CD4-positive, alpha-beta memory T cell (primary cell): Measurements from ENCODE around the gene FBXO2. TPM values are rescaled to one million over a fixed set of nuclear protein-coding genes. Genes with fewer than 3 reads are reported as not detected.

ENCODE experiments used
- CTCF ChIA-PET: fragments of 350-600 bp; sonication (Branson Sonifier 250); formaldehyde crosslinking; loops from one replicate; lab custom pipeline; 2021; ENCODE audit warnings: inconsistent platforms; ENCODE audit not compliant: partially characterized antibody; lab: Charles Lee
- POLR2A ChIA-PET: fragments of 350-600 bp; sonication (Branson Sonifier 250); formaldehyde crosslinking; loops from one replicate; lab custom pipeline; 2021; ENCODE audit not compliant: partially characterized antibody; lab: Charles Lee
- DNase-seq, 5 donors: peaks; one replicate each; pipeline versions ENCODE4 v3.0.0 to v3.0.0-alpha.2; 2020 to 2022; ENCODE audit warnings: mixed read lengths in 1 of 5
- H3K27ac ChIP-seq: one replicate; pipeline ENCODE4 v1.7.0; 2013; ENCODE audit warnings: low read depth, low read length
- H3K27me3 ChIP-seq: 2 replicates; pipeline ENCODE4 v1.7.0; 2013; ENCODE audit warnings: mild to moderate bottlenecking, low read length, moderate library complexity; ENCODE audit not compliant: insufficient read depth
- H3K36me3 ChIP-seq: 2 replicates; pipeline ENCODE4 v1.7.0; 2013; ENCODE audit warnings: mild to moderate bottlenecking, low read length, moderate library complexity; ENCODE audit not compliant: insufficient read depth
- H3K4me1 ChIP-seq: 2 replicates; pipeline ENCODE4 v1.7.0; 2013; ENCODE audit warnings: mild to moderate bottlenecking, low read length, moderate library complexity; ENCODE audit not compliant: insufficient read depth
- H3K4me3 ChIP-seq, 2 donors: one replicate each; pipeline ENCODE4 v1.7.0; 2013; ENCODE audit warnings: low read length in 2 of 2, mild to moderate bottlenecking in 1 of 2
- H3K9me3 ChIP-seq, 2 donors: one replicate each; pipeline ENCODE4 v1.7.0; 2013; ENCODE audit warnings: low read length in 2 of 2, control low read depth in 1 of 2; ENCODE audit not compliant: control insufficient read depth in 1 of 2
- H3K27ac Mint-ChIP-seq, 7 donors: one replicate each; pipeline ENCODE4 v1.8.0; 2020 to 2021; ENCODE audit warnings: mixed read lengths in 7 of 7, mild to moderate bottlenecking in 6 of 7, inconsistent platforms in 3 of 7, moderate library complexity in 3 of 7
- H3K27me3 Mint-ChIP-seq, 2 donors: one replicate each; pipeline ENCODE4 v1.8.0; 2020 to 2021; ENCODE audit warnings: mixed read lengths in 2 of 2
- H3K36me3 Mint-ChIP-seq, 2 donors: one replicate each; pipeline ENCODE4 v1.8.0; 2020 to 2021; ENCODE audit warnings: mixed read lengths in 2 of 2, inconsistent platforms in 1 of 2, mild to moderate bottlenecking in 1 of 2
- H3K4me1 Mint-ChIP-seq, 4 donors: one replicate each; pipeline ENCODE4 v1.8.0; 2020 to 2021; ENCODE audit warnings: mixed read lengths in 4 of 4, mild to moderate bottlenecking in 1 of 4
- H3K4me3 Mint-ChIP-seq, 8 donors: one replicate each; pipeline ENCODE4 v1.8.0; 2020 to 2021; ENCODE audit warnings: mixed read lengths in 8 of 8, mild to moderate bottlenecking in 7 of 8, moderate library complexity in 6 of 8, inconsistent platforms in 3 of 8
- H3K9me3 Mint-ChIP-seq, 8 donors: one replicate each; pipeline ENCODE4 v1.8.0; 2020 to 2021; ENCODE audit warnings: mixed read lengths in 8 of 8, mild to moderate bottlenecking in 5 of 8, inconsistent platforms in 3 of 8, moderate library complexity in 1 of 8
- intact Hi-C: fragments of 100-400 bp; cut with micrococcal nuclease; formaldehyde crosslinking; loops from one replicate; pipeline ENCODE4 v1.15.1; 2023
- polyA plus RNA-seq, 2 donors: library from polyadenylated mRNA; unstranded; fragments of 300-500 nt; fragmentation: Illumina TruSeq; gene quantifications; one replicate each; pipeline ENCODE4 v1.2.3, GENCODE V29; 2021
- total RNA-seq, 2 experiments: library from RNA; stranded (reverse); gene quantifications; one replicate each; pipeline ENCODE4 v1.2.3, GENCODE V29; 2021

The FBXO2 gene
- total and polyA plus RNA-seq, 4 experiments from 2014 or later = 4.1 to 7.5 (median 4.7) TPM

- CTCF ChIA-PET = interaction anchor here (0.5 to 13.4 kb wide), 6 partner anchors 16 to 611 kb away, joined by 3 to 165 read pairs (median 10); partner anchors contain the start of gene FBXO6
- no peak for DNase-seq
- POLR2A ChIA-PET = interaction anchor here (1.0 to 8.1 kb wide), 5 partner anchors 15 to 617 kb away, joined by 3 to 73 read pairs (median 15); partner anchors contain the start of gene FBXO6
- Histone ChIP-seq H3K9me3 (no peaks in the 10 kb centered on the region), H3K27me3 (no peaks in the 10 kb centered on the region), H3K4me1 (peaks cover 22% of the 10 kb centered on the region), H3K27ac (no peak overlapping the region), H3K36me3 (no peaks in the 10 kb centered on the region), H3K4me3 (no peak overlapping the region)
- H3K27ac Mint-ChIP-seq = peak overlapping the region in 3 of 7 donors; percentile 30 to 62 (median 42)
- H3K9me3 Mint-ChIP-seq = peaks cover 0 to 1% (median 0%) of the 10 kb centered on the region in 8 donors
- H3K4me1 Mint-ChIP-seq = peaks cover 11 to 43% (median 25%) of the 10 kb centered on the region in 4 donors
- H3K27me3 Mint-ChIP-seq = no peaks in the 10 kb centered on the region
- peak overlapping the region in 4 of 8 donors; percentile 41 to 72 (median 62) for H3K4me3 Mint-ChIP-seq
- intact Hi-C loops = no loop called here
- no peaks in the 10 kb centered on the region for H3K36me3 Mint-ChIP-seq
Observed at GRCh38 chr1:11649237-11649623, 5.0 kb downstream of the FBXO2 start.

GRCh38 chr1:11648732-11649158 is 5.5 kb downstream of the FBXO2 start:
- H3K4me3 ChIP-seq = no peak overlapping the region
- intact Hi-C loops = no loop called here

GRCh38 chr1:11648039-11648438 is 6.2 kb downstream of the FBXO2 start:
- CTCF ChIA-PET = interaction anchor here (1.6 to 13.4 kb wide), 6 partner anchors 8 to 611 kb away, joined by 4 to 187 read pairs (median 72); no protein-coding TSS in a partner anchor
- no peak for DNase-seq
- Mint-ChIP-seq H3K4me1 (peaks cover 11 to 40% (median 24%) of the 10 kb centered on the region in 4 donors), H3K9me3 (peaks cover 0 to 1% (median 0%) of the 10 kb centered on the region in 8 donors), H3K27ac (no peak overlapping the region), H3K4me3 (peak overlapping the region in 2 of 8 donors; percentile 36 to 49), H3K27me3 (no peaks in the 10 kb centered on the region), H3K36me3 (no peaks in the 10 kb centered on the region)
- Histone ChIP-seq H3K9me3 (no peaks in the 10 kb centered on the region), H3K4me3 (no peak overlapping the region), H3K27ac (no peak overlapping the region), H3K4me1 (peaks cover 22% of the 10 kb centered on the region), H3K27me3 (no peaks in the 10 kb centered on the region), H3K36me3 (no peaks in the 10 kb centered on the region)
- POLR2A ChIA-PET = interaction anchor here (5.5 kb wide), 1 partner anchor 71 kb away, joined by 67 read pairs; no protein-coding TSS in a partner anchor
- intact Hi-C loops = no loop called here

More at GRCh38 chr1:11648732-11649158, 5.5 kb downstream of the FBXO2 start:
- H3K27ac ChIP-seq = no peak overlapping the region
- peaks cover 11 to 43% (median 25%) of the 10 kb centered on the region in 4 donors for H3K4me1 Mint-ChIP-seq
- H3K27me3 ChIP-seq = no peaks in the 10 kb centered on the region
- H3K36me3 Mint-ChIP-seq = no peaks in the 10 kb centered on the region
- no peaks in the 10 kb centered on the region for H3K9me3 ChIP-seq
- peaks cover 22% of the 10 kb centered on the region for H3K4me1 ChIP-seq
- ChIA-PET POLR2A (interaction anchor here (2.4 to 8.1 kb wide), 3 partner anchors 15 to 260 kb away, joined by 15 to 73 read pairs (median 67); partner anchors contain the start of gene FBXO6), CTCF (interaction anchor here (0.5 to 13.4 kb wide), 6 partner anchors 16 to 611 kb away, joined by 3 to 187 read pairs (median 20); partner anchors contain the start of gene FBXO6)
- peaks cover 0 to 1% (median 0%) of the 10 kb centered on the region in 8 donors for H3K9me3 Mint-ChIP-seq
- H3K4me3 Mint-ChIP-seq = peak overlapping the region in 6 of 8 donors; percentile 13 to 67 (median 54)
- H3K36me3 ChIP-seq = no peaks in the 10 kb centered on the region
- H3K27ac Mint-ChIP-seq = no peak overlapping the region
- DNase-seq = peak in 3 of 5 donors; percentile 23 to 41 (median 32)
- no peaks in the 10 kb centered on the region for H3K27me3 Mint-ChIP-seq

GRCh38 chr1:11647333-11647732 is 6.9 kb downstream of the FBXO2 start:
- Histone ChIP-seq H3K9me3 (no peaks in the 10 kb centered on the region), H3K27me3 (no peaks in the 10 kb centered on the region), H3K27ac (no peak overlapping the region), H3K4me3 (no peak overlapping the region), H3K4me1 (peaks cover 22% of the 10 kb centered on the region), H3K36me3 (no peaks in the 10 kb centered on the region)
- no peak for DNase-seq
- peaks cover 0 to 1% (median 0%) of the 10 kb centered on the region in 8 donors for H3K9me3 Mint-ChIP-seq
- ChIA-PET CTCF (interaction anchor here (1.1 to 13.4 kb wide), 7 partner anchors 9 to 615 kb away, joined by 4 to 187 read pairs (median 19); partner anchors contain the start of gene FBXO6), POLR2A (interaction anchor here (5.5 kb wide), 1 partner anchor 72 kb away, joined by 67 read pairs; no protein-coding TSS in a partner anchor)
- H3K4me1 Mint-ChIP-seq = peaks cover 11 to 33% (median 21%) of the 10 kb centered on the region in 4 donors
- H3K27me3 Mint-ChIP-seq = no peaks in the 10 kb centered on the region
- H3K36me3 Mint-ChIP-seq = no peaks in the 10 kb centered on the region
- no peak overlapping the region for H3K4me3 Mint-ChIP-seq
- no peak overlapping the region for H3K27ac Mint-ChIP-seq
- intact Hi-C loops = no loop called here

GRCh38 chr1:11646317-11646716 is 7.9 kb downstream of the FBXO2 start:
- H3K36me3 ChIP-seq = no peaks in the 10 kb centered on the region
- no peaks in the 10 kb centered on the region for H3K9me3 ChIP-seq
- no peak for DNase-seq
- Mint-ChIP-seq H3K27ac (peak overlapping the region in 1 of 7 donors; percentile 24), H3K4me1 (peaks cover 10 to 27% (median 17%) of the 10 kb centered on the region in 4 donors), H3K27me3 (peaks cover 0 to 2% of the 10 kb centered on the region in 2 donors), H3K4me3 (no peak overlapping the region), H3K36me3 (no peaks in the 10 kb centered on the region), H3K9me3 (peaks cover 0 to 1% (median 0%) of the 10 kb centered on the region in 8 donors)
- H3K4me1 ChIP-seq = peaks cover 21% of the 10 kb centered on the region
- no peak overlapping the region for H3K4me3 ChIP-seq
- ChIA-PET CTCF (interaction anchor here (0.6 to 13.4 kb wide), 11 partner anchors 9 to 609 kb away, joined by 3 to 187 read pairs (median 5); partner anchors contain the start of gene FBXO6), POLR2A (interaction anchor here (1.0 kb wide), 3 partner anchors 9 to 73 kb away, joined by 3 to 6 read pairs (median 4); partner anchors contain the start of genes FBXO44 and FBXO6)
- no peak overlapping the region for H3K27ac ChIP-seq
- intact Hi-C loops = no loop called here
- H3K27me3 ChIP-seq = no peaks in the 10 kb centered on the region

GRCh38 chr1:11645670-11646265 is 8.5 kb downstream of the FBXO2 start:
- no peak overlapping the region for H3K4me3 Mint-ChIP-seq

More at GRCh38 chr1:11645670-11646265, 8.5 kb downstream of the FBXO2 start:
- Histone ChIP-seq H3K9me3 (no peaks in the 10 kb centered on the region), H3K27me3 (no peaks in the 10 kb centered on the region), H3K27ac (no peak overlapping the region), H3K4me3 (no peak overlapping the region), H3K36me3 (no peaks in the 10 kb centered on the region), H3K4me1 (peaks cover 15% of the 10 kb centered on the region)
- no peak overlapping the region for H3K27ac Mint-ChIP-seq
- ChIA-PET POLR2A (interaction anchor here (1.0 kb wide), 3 partner anchors 9 to 74 kb away, joined by 3 to 6 read pairs (median 4); partner anchors contain the start of genes FBXO44 and FBXO6), CTCF (interaction anchor here (0.6 to 13.4 kb wide), 15 partner anchors 9 to 608 kb away, joined by 3 to 187 read pairs (median 5); partner anchors contain the start of gene FBXO6)
- DNase-seq = peak; percentile 71 to 75 (median 73)
- H3K4me1 Mint-ChIP-seq = peaks cover 5 to 21% (median 12%) of the 10 kb centered on the region in 4 donors
- H3K9me3 Mint-ChIP-seq = peaks cover 0 to 1% (median 0%) of the 10 kb centered on the region in 8 donors
- no peaks in the 10 kb centered on the region for H3K36me3 Mint-ChIP-seq
- intact Hi-C loops = no loop called here
- H3K27me3 Mint-ChIP-seq = peaks cover 0 to 2% of the 10 kb centered on the region in 2 donors
